HEK293 (cell line): ENCODE results near the gene EHMT1.

Experiments used
- CTCF ChIA-PET: fragments of 350-600 bp; formaldehyde crosslinking; extraction: SDS; loops from one replicate; lab custom pipeline; 2021; ENCODE audit warnings: antibody characterized with exemption; lab: Yijun Ruan, JAX
- POLR2A ChIA-PET: fragments of 300-600 bp; formaldehyde crosslinking; extraction: SDS; loops from one replicate; lab custom pipeline; 2020; ENCODE audit warnings: antibody characterized with exemption, inconsistent platforms; lab: Yijun Ruan, JAX
- H3K27ac ChIP-seq: fragments of 200-500 bp; sonication (Bioruptor generic); 2 replicates; pipeline ENCODE4 v1.5.1; 2014; ENCODE audit warnings: low read depth, low read length, control low read depth, inconsistent platforms; ENCODE audit errors: extremely low read depth
- H3K36me3 ChIP-seq, 2 experiments: fragments of 200-500 bp in 1 of 2; sonication (Bioruptor generic) in 1 of 2; 1 replicate in 1 of 2; 2 replicates in 1 of 2; pipeline ENCODE4 v1.5.1; 2014 to 2017; ENCODE audit warnings: inconsistent platforms in 2 of 2, low read length in 2 of 2; ENCODE audit not compliant: control insufficient read depth in 2 of 2, insufficient read depth in 1 of 2
- H3K4me1 ChIP-seq: fragments of 200-500 bp; sonication (Bioruptor generic); 2 replicates; pipeline ENCODE4 v1.5.1; 2014; ENCODE audit warnings: mild to moderate bottlenecking, low read length, inconsistent platforms; ENCODE audit not compliant: control insufficient read depth, insufficient read depth
- H3K4me3 ChIP-seq: 2 replicates; pipeline ENCODE4 v1.5.1; 2011; ENCODE audit warnings: low read depth, mild to moderate bottlenecking, control low read depth, low read length, moderate library complexity
- H3K9me3 ChIP-seq: fragments of 200-500 bp; sonication (Bioruptor generic); 2 replicates; pipeline ENCODE4 v1.5.1; 2014; ENCODE audit warnings: low read depth, low read length, inconsistent platforms; ENCODE audit not compliant: control insufficient read depth, insufficient read depth
- EGR2 ChIP-seq: fragments of 450-650 bp; formaldehyde crosslinking; IDR thresholded peaks from 2 replicates; pipeline ENCODE4 v1.5.1; 2016; ENCODE audit warnings: low read depth, missing biosample characterization, missing genetic modification characterization
- GLIS1 ChIP-seq: fragments of 450-650 bp; formaldehyde crosslinking; IDR thresholded peaks from 2 replicates; pipeline ENCODE4 v1.5.1; 2016; ENCODE audit warnings: missing biosample characterization, missing genetic modification characterization
- GLIS2 ChIP-seq: fragments of 450-650 bp; formaldehyde crosslinking; IDR thresholded peaks from 2 replicates; pipeline ENCODE4 v1.5.1; 2016; ENCODE audit warnings: missing biosample characterization, missing genetic modification characterization
- KLF9 ChIP-seq: fragments of 450-650 bp; formaldehyde crosslinking; IDR thresholded peaks from 2 replicates; pipeline ENCODE4 v1.5.1; 2016; ENCODE audit warnings: missing biosample characterization, missing genetic modification characterization, low read depth
- OSR2 ChIP-seq: fragments of 450-650 bp; formaldehyde crosslinking; IDR thresholded peaks from 2 replicates; pipeline ENCODE4 v1.5.1; 2016; ENCODE audit warnings: missing biosample characterization, missing genetic modification characterization
- SCRT2 ChIP-seq: fragments of 450-650 bp; formaldehyde crosslinking; IDR thresholded peaks from 2 replicates; pipeline ENCODE4 v1.5.1; 2016; ENCODE audit warnings: missing biosample characterization, missing genetic modification characterization
- SP2 ChIP-seq: fragments of 450-650 bp; formaldehyde crosslinking; IDR thresholded peaks from 2 replicates; pipeline ENCODE4 v1.5.1; 2016; ENCODE audit warnings: missing biosample characterization, missing genetic modification characterization
- YY1 ChIP-seq: fragments of 450-650 bp; formaldehyde crosslinking; IDR thresholded peaks from 2 replicates; pipeline ENCODE4 v1.5.1; 2018; ENCODE audit warnings: missing biosample characterization, missing genetic modification characterization
- ZBTB48 ChIP-seq: fragments of 450-650 bp; formaldehyde crosslinking; IDR thresholded peaks from 2 replicates; pipeline ENCODE4 v1.5.1; 2016; ENCODE audit warnings: missing biosample characterization, missing genetic modification characterization
- ZBTB8A ChIP-seq: fragments of 450-650 bp; formaldehyde crosslinking; IDR thresholded peaks from 2 replicates; pipeline ENCODE4 v1.5.1; 2016; ENCODE audit warnings: missing biosample characterization, missing genetic modification characterization
- ZEB2 ChIP-seq: fragments of 450-650 bp; formaldehyde crosslinking; IDR thresholded peaks from 2 replicates; pipeline ENCODE4 v1.5.1; 2016; ENCODE audit warnings: missing biosample characterization, missing genetic modification characterization
- ZFHX2 ChIP-seq: fragments of 450-650 bp; formaldehyde crosslinking; conservative IDR thresholded peaks from 2 replicates; pipeline ENCODE4 v1.5.1; 2016; ENCODE audit warnings: missing biosample characterization, missing genetic modification characterization
- ZIC2 ChIP-seq: fragments of 450-650 bp; formaldehyde crosslinking; IDR thresholded peaks from 2 replicates; pipeline ENCODE4 v1.5.1; 2016; ENCODE audit warnings: missing biosample characterization, missing genetic modification characterization
- ZNF138 ChIP-seq: fragments of 450-650 bp; formaldehyde crosslinking; IDR thresholded peaks from 2 replicates; pipeline ENCODE4 v1.5.1; 2016; ENCODE audit warnings: missing biosample characterization, missing genetic modification characterization, borderline replicate concordance
- ZNF169 ChIP-seq: fragments of 450-650 bp; formaldehyde crosslinking; IDR thresholded peaks from 2 replicates; pipeline ENCODE4 v1.5.1; 2016; ENCODE audit warnings: missing biosample characterization, missing genetic modification characterization
- ZNF175 ChIP-seq: fragments of 450-650 bp; formaldehyde crosslinking; IDR thresholded peaks from 2 replicates; pipeline ENCODE4 v1.5.1; 2016; ENCODE audit warnings: missing biosample characterization, missing genetic modification characterization
- ZNF221 ChIP-seq: fragments of 450-650 bp; formaldehyde crosslinking; IDR thresholded peaks from 2 replicates; pipeline ENCODE4 v1.5.1; 2017; ENCODE audit warnings: missing biosample characterization, missing genetic modification characterization, borderline replicate concordance
- ZNF24 ChIP-seq: fragments of 450-650 bp; formaldehyde crosslinking; IDR thresholded peaks from 2 replicates; pipeline ENCODE4 v1.5.1; 2016; ENCODE audit warnings: missing biosample characterization, missing genetic modification characterization
- ZNF335 ChIP-seq: fragments of 450-650 bp; formaldehyde crosslinking; conservative IDR thresholded peaks from 2 replicates; pipeline ENCODE4 v1.5.1; 2016; ENCODE audit warnings: missing biosample characterization, missing genetic modification characterization
- ZNF366 ChIP-seq: fragments of 450-650 bp; formaldehyde crosslinking; conservative IDR thresholded peaks from 2 replicates; pipeline ENCODE4 v1.5.1; 2016; ENCODE audit warnings: missing biosample characterization, missing genetic modification characterization
- ZNF423 ChIP-seq: fragments of 450-650 bp; formaldehyde crosslinking; IDR thresholded peaks from 2 replicates; pipeline ENCODE4 v1.5.1; 2016; ENCODE audit warnings: missing biosample characterization, missing genetic modification characterization
- ZNF585B ChIP-seq: fragments of 450-650 bp; formaldehyde crosslinking; IDR thresholded peaks from 2 replicates; pipeline ENCODE4 v1.5.1; 2016; ENCODE audit warnings: missing biosample characterization, missing genetic modification characterization
- ZNF600 ChIP-seq: fragments of 450-650 bp; formaldehyde crosslinking; IDR thresholded peaks from 2 replicates; pipeline ENCODE4 v1.5.1; 2016; ENCODE audit warnings: missing biosample characterization, missing genetic modification characterization
- ZNF610 ChIP-seq: fragments of 450-650 bp; formaldehyde crosslinking; IDR thresholded peaks from 2 replicates; pipeline ENCODE4 v1.5.1; 2016; ENCODE audit warnings: missing biosample characterization, missing genetic modification characterization, borderline replicate concordance
- ZNF629 ChIP-seq: fragments of 450-650 bp; formaldehyde crosslinking; IDR thresholded peaks from 2 replicates; pipeline ENCODE4 v1.5.1; 2017; ENCODE audit warnings: missing biosample characterization, missing genetic modification characterization
- ZNF658 ChIP-seq: fragments of 450-650 bp; formaldehyde crosslinking; IDR thresholded peaks from 2 replicates; pipeline ENCODE4; 2016; ENCODE audit warnings: missing biosample characterization, missing genetic modification characterization
- ZNF664 ChIP-seq: fragments of 450-650 bp; formaldehyde crosslinking; IDR thresholded peaks from 2 replicates; pipeline ENCODE4 v1.5.1; 2016; ENCODE audit warnings: missing biosample characterization, missing genetic modification characterization
- ZNF677 ChIP-seq: fragments of 450-650 bp; IDR thresholded peaks from 2 replicates; pipeline ENCODE4 v1.5.0; 2018; ENCODE audit warnings: missing biosample characterization, mild to moderate bottlenecking, missing genetic modification characterization, moderate library complexity
- ZSCAN30 ChIP-seq: fragments of 450-650 bp; IDR thresholded peaks from 2 replicates; pipeline ENCODE4 v1.5.1; 2018; ENCODE audit warnings: missing biosample characterization, mild to moderate bottlenecking, missing genetic modification characterization, moderate library complexity
- TF ChIP-seq, protein P1 (sequence below): fragments of 450-650 bp; formaldehyde crosslinking; IDR thresholded peaks from 2 replicates; pipeline ENCODE4 v1.5.1; 2016; ENCODE audit warnings: missing biosample characterization, missing genetic modification characterization
- TF ChIP-seq, protein P2 (sequence below): fragments of 450-650 bp; IDR thresholded peaks from 2 replicates; pipeline ENCODE4 v1.5.1; 2018; ENCODE audit warnings: missing biosample characterization, missing genetic modification characterization
- TF ChIP-seq, protein P3 (sequence below): fragments of 450-650 bp; formaldehyde crosslinking; IDR thresholded peaks from 2 replicates; pipeline ENCODE4 v1.5.1; 2017; ENCODE audit warnings: missing biosample characterization, missing genetic modification characterization
- TF ChIP-seq, protein P4 (sequence below): fragments of 450-650 bp; formaldehyde crosslinking; IDR thresholded peaks from 2 replicates; pipeline ENCODE4 v1.5.1; 2017; ENCODE audit warnings: missing biosample characterization, missing genetic modification characterization

Gene EHMT1

DNA sequence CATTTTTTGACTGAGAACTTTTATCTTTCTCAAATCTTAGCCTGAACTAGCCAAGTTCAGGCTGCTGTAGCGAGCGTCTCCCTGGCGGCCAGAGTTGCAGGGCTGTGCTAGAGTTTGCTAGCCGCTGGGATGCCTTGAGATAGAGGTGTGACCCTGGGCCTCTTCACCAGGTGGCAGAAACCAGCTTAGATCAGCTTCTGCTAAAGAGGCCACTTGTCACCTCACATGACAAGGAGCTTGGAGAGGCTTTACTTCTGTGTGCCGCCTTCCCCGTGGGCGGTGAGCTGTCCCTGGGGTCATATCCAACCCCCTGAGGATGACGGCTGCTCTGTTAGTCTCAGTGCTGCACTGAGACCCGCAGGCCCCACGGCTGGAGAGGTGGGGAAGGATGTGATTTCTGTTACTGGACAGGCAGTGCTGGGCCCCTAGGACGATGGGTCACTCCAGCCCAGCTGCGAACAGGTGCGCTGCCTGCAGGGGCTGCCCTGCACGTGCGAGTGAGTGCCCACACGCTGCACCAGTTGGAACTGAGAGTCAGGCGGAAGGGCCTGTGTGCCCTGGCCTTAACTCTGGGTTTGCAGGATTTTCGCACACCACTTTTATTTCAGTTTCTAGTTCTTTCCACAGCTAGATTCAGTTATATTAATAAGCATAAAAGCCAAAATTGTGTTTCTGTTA is 63.8 kb downstream of the EHMT1 start:
- Histone ChIP-seq H3K36me3 (no peaks in the 10 kb centered on the region; a peak in 1 of 3 replicates), H3K4me3 (no peak overlapping the region), H3K4me1 (peaks cover 13% of the 10 kb centered on the region), H3K27ac (no peak overlapping the region), H3K9me3 (no peaks in the 10 kb centered on the region)
- ChIA-PET CTCF (interaction anchor here (0.5 to 1.5 kb wide), 5 partner anchors 10 to 39 kb away, joined by 3 to 7 read pairs (median 5); no protein-coding TSS in a partner anchor), POLR2A (no interaction called here)
- TF ChIP-seq ZBTB48 (tag by site-specific recombination) (no peak), GLIS1 (tag by site-specific recombination) (peak; percentile 57), ZBTB8A (tag by site-specific recombination) (no peak), ZNF585B (tag by site-specific recombination) (no peak), ZNF600 (tag by site-specific recombination) (peak; percentile 90), ZNF610 (tag by site-specific recombination) (no peak), KLF9 (no peak), ZNF629 (tag by site-specific recombination) (no peak), ZNF169 (tag by site-specific recombination) (no peak), ZNF24 (tag by site-specific recombination) (no peak), SCRT2 (0 out of 2 replicates have a peak, but pooled peaks have one; percentile 9), ZFHX2 (tag by site-specific recombination) (peak; percentile 59; the same call in 1 of the 2 replicates), EGR2 (tag by site-specific recombination) (peak; percentile 62), ZNF677 (tag by site-specific recombination) (no peak), OSR2 (tag by site-specific recombination) (peak; percentile 90), ZNF175 (no peak), SP2 (peak; percentile 48), GLIS2 (tag by site-specific recombination) (peak; percentile 42; the same call in 1 of the 2 replicates), ZNF664 (tag by site-specific recombination) (no peak), ZNF423 (tag by site-specific recombination) (peak; percentile 26; the same call in 1 of the 2 replicates), ZSCAN30 (tag by site-specific recombination) (no peak), ZEB2 (tag by site-specific recombination) (no peak), ZIC2 (tag by site-specific recombination) (peak; percentile 92), ZNF221 (tag by site-specific recombination) (no peak), ZNF138 (tag by site-specific recombination) (no peak), YY1 (tag by site-specific recombination) (no peak), ZNF658 (tag by site-specific recombination) (no peak), ZNF366 (peak; percentile 39; the same call in 1 of the 2 replicates), ZNF335 (tag by site-specific recombination) (no peak)
- TF ChIP-seq, protein P1, sequence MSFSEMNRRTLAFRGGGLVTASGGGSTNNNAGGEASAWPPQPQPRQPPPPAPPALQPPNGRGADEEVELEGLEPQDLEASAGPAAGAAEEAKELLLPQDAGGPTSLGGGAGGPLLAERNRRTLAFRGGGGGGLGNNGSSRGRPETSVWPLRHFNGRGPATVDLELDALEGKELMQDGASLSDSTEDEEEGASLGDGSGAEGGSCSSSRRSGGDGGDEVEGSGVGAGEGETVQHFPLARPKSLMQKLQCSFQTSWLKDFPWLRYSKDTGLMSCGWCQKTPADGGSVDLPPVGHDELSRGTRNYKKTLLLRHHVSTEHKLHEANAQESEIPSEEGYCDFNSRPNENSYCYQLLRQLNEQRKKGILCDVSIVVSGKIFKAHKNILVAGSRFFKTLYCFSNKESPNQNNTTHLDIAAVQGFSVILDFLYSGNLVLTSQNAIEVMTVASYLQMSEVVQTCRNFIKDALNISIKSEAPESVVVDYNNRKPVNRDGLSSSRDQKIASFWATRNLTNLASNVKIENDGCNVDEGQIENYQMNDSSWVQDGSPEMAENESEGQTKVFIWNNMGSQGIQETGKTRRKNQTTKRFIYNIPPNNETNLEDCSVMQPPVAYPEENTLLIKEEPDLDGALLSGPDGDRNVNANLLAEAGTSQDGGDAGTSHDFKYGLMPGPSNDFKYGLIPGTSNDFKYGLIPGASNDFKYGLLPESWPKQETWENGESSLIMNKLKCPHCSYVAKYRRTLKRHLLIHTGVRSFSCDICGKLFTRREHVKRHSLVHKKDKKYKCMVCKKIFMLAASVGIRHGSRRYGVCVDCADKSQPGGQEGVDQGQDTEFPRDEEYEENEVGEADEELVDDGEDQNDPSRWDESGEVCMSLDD (tag by site-specific recombination) = no peak
- TF ChIP-seq, protein P2, sequence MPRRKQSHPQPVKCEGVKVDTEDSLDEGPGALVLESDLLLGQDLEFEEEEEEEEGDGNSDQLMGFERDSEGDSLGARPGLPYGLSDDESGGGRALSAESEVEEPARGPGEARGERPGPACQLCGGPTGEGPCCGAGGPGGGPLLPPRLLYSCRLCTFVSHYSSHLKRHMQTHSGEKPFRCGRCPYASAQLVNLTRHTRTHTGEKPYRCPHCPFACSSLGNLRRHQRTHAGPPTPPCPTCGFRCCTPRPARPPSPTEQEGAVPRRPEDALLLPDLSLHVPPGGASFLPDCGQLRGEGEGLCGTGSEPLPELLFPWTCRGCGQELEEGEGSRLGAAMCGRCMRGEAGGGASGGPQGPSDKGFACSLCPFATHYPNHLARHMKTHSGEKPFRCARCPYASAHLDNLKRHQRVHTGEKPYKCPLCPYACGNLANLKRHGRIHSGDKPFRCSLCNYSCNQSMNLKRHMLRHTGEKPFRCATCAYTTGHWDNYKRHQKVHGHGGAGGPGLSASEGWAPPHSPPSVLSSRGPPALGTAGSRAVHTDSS = no peak
- TF ChIP-seq, protein P3, sequence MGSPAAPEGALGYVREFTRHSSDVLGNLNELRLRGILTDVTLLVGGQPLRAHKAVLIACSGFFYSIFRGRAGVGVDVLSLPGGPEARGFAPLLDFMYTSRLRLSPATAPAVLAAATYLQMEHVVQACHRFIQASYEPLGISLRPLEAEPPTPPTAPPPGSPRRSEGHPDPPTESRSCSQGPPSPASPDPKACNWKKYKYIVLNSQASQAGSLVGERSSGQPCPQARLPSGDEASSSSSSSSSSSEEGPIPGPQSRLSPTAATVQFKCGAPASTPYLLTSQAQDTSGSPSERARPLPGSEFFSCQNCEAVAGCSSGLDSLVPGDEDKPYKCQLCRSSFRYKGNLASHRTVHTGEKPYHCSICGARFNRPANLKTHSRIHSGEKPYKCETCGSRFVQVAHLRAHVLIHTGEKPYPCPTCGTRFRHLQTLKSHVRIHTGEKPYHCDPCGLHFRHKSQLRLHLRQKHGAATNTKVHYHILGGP (tag by site-specific recombination) = no peak
- TF ChIP-seq, protein P4, sequence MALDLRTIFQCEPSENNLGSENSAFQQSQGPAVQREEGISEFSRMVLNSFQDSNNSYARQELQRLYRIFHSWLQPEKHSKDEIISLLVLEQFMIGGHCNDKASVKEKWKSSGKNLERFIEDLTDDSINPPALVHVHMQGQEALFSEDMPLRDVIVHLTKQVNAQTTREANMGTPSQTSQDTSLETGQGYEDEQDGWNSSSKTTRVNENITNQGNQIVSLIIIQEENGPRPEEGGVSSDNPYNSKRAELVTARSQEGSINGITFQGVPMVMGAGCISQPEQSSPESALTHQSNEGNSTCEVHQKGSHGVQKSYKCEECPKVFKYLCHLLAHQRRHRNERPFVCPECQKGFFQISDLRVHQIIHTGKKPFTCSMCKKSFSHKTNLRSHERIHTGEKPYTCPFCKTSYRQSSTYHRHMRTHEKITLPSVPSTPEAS (tag by site-specific recombination) = no peak
